Kasumi-1 (cell line): Measurements from ENCODE around the gene TTC7B.
A peak's percentile ranks its signal among the peaks of the same experiment; 100 is the strongest.

Experiments
- DNase-seq, 2 experiments: peaks; one replicate each; lab custom pipeline; 2025; lab: John Stamatoyannopoulos, UW

The TTC7B gene

GRCh38 chr14:90511252-90511651 is 305.0 kb downstream of the TTC7B start:
- no peak for DNase-seq

DNA sequence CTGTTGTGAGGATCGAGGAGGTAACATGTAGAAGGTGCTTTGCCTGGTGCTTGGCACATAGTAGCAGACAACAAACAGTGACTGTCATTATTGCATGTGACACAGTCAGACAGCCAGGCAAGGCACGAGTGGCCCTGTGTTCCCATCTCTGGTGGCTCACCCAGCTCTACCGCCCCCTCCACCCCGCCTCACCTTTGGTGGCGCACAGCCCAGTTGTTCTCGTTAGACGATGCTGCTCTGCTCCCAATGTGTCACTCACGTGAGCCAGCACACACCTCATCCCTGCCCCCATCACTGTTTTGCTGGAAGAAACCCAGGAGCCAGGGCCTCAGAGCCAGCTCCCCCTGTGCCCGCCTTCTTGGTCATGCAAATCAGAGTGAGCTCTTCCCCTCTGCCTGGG is 306.1 kb downstream of the TTC7B start:
- DNase-seq: no peak

- peak in 1 of 2 experiments; percentile 20 for DNase-seq
Observed at GRCh38 chr14:90509403-90509802, 306.8 kb downstream of the TTC7B start.

DNA sequence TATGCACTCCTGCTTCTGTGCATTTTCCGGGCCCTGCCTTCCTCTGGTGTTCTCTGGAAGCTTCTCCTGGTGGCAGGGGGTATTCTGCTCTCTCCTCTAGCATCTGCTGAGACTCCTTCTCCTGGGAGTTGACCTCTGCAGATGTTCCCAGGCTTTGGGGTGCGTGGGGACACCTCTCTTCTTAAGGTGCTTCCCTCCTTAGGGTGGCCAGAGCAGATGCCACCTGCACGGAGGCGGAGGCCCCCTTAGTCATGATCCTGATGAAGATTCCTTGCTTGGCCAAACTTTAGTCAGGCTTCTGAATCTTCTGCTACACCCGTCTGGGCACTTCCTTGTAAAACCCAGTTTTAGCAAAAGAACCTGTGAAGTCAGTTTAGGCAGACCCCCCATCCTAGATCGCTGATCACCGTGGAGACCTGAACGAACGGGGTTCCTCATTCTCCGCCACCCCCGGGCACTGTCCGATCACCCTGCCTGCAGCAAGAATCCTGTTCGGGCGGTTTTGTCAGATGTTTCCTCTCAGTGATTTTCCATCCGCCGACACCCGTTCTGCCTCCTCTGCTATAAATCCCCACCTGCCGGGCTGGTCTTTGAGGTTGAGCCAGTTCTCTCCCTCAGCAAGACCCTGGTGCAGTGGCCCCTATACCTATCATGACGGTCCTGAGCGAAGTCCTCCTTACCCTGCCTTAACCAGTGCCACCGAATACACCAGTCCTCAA is 307.5 kb downstream of the TTC7B start:
- peak; percentile 66 to 72 for DNase-seq

GRCh38 chr14:90508036-90508435 is 308.2 kb downstream of the TTC7B start:
- no peak for DNase-seq

DNA sequence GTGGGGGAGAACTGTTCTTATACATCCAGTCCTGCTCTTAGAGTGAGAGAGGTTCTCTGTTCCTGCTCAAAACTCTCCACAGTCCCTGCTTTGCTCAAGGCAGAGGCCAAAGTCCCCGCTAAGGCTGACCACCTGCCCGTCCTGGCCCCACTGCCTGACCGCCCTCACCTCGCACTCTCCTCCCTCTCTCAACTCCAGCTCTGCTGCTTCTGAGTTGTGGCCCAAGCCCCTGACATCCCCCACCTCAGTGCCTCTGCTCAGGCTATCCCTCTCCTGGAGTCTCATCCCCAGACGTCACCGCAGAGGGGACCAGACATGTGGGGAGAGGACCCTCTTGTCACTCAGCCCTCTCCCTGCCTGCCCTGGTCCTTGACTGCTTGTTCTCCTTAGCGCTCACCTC is 308.8 kb downstream of the TTC7B start:
- no peak for DNase-seq

DNA sequence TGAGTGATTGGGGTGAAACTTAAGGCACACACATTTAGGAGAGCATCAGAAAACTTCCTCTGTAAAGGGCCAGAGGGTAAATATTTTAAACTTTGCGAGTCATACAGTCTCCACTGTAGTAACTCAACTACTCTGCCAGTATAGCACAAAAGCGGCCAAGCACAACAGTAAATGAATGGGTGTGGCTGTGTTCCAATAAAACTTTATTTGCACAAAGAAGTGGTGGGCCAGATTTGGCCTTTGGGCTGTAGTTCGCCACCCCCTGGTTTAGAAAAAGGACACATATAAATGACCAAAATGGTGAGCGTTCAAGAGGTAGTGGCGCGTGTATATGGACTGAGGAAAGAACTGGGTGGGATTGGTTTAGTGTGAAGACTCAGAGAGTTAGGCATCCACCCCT is 309.5 kb downstream of the TTC7B start:
- no peak for DNase-seq

DNA sequence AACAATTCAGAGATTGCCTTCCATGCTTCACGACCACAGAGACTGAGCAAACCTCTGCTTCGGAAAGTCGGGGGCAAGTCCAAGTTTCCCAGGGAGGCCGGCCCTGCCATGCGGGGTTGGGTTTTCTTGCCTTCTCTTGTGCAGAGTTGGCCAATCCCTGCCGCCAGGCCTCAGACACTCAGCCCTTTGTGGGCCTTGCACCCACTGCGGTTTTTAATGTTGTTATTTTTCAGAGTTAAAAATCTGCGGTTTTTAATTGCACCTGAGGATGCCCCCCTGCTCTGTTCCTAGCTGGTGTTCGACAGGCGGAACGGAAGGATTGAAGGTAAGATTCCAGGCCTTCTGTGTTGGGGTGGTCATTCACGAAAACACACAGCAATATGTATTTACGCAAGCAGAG is 310.7 kb downstream of the TTC7B start:
- no peak for DNase-seq

GRCh38 chr14:90504643-90505042 is 311.6 kb downstream of the TTC7B start:
- DNase-seq: no peak

DNA sequence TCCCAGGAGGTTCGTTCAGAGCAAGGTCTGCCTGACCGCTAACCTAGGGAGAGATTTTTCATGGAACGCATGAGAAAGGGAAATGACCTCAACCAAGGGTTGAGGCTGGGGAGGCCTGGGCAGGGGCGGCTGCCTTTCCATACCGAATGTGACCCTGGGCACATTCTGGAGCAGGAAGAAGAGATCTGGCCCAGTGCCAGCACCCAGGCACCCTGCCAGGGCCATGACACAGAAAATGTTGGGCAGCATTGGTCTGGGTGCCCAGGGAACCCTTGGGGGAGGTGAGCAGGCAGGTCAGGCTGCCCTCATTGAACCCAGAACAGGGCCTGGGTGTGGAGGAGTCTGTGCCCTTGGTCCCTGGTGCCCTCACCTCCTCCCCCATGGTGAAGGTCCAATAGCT is 312.6 kb downstream of the TTC7B start:
- DNase-seq: no peak

GRCh38 chr14:90502760-90503159 is 313.5 kb downstream of the TTC7B start:
- DNase-seq: no peak

DNA sequence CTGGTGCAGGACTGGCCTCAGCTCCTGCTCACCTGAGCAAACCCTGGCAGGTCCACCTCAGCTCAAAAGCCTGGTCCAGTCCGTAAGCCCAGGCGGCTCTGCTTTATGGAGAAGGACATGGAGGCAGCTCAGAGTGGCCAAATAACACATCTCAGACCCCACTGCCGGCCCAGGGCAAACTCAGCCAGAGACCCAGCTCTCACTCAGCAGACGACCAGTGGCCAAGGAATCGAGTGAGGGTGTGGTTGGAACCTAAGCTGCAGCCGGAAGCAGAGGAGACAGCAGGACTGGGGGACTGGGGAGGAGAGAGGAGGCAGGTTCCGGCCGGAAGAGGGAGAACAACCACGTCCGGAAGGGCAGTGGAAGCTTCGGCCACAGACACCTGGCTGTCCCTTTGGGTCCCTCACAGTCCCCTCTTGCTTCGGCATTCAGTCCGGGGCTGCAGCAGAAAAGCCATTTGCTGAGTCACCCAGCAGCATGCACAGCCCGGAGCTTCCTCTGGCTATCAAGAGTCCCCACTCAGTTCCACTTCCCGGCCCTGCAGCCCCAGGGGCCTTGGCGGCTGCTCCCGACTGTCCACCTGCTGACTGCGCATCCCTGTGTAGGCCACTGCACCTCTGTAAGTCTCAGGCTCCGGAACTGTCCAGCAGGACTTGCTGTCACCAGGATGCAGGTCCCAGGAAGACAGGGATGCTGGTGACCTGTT is 315.4 kb downstream of the TTC7B start:
- DNase-seq: peak in 1 of 2 experiments; percentile 27

GRCh38 chr14:90499908-90500664 is 316.1 kb downstream of the TTC7B start:
- DNase-seq: no peak

DNA sequence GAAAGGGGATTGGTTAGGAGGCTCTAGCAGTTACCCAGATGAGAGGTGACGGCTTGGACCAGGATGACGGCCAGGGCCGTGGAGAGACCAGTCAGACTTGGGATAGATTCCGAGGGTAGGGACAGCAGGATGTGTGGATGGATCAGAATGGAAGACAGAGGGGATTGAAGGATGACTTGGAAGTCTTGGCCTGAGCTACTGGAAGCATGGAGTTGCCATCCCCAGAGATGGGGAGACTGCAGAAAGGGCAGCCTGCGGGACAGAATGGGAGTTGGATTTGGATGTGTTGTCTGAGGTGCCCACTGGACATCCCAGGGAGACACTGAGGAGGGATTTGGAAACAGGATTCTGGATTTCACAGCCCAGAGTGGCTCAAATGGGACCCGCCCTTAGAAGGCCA is 317.1 kb downstream of the TTC7B start:
- DNase-seq: no peak

DNA sequence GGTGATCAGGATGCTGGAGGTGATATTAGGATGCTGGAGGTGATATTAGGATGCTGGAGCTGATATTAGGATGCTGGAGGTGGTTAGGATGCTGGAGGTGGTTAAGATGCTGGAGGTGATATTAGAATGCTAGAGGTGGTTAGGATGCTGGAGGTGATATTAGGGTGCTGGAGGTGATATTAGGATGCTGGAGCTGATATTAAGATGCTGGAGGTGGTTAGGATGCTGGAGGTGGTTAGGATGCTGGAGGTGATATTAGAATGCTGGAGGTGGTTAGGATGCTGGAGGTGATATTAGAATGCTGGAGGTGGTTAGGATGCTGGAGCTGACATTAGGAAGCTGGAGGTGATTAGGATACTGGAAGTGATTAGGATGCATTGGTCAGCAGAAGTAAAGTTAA is 318.0 kb downstream of the TTC7B start:
- no peak for DNase-seq

GRCh38 chr14:90496379-90496778 is 319.9 kb downstream of the TTC7B start:
- no peak for DNase-seq

- peak; percentile 68 to 73 for DNase-seq
Observed at GRCh38 chr14:90495357-90496276, 320.6 kb downstream of the TTC7B start.

GRCh38 chr14:90491911-90492531 is 324.2 kb downstream of the TTC7B start:
- no peak for DNase-seq

- DNase-seq: no peak
Observed at GRCh38 chr14:90491221-90491885, 324.9 kb downstream of the TTC7B start.

- no peak for DNase-seq
Observed at GRCh38 chr14:90490720-90491050, 325.5 kb downstream of the TTC7B start.
